Head of caudate nucleus (tissue), 42 donors: ENCODE measurements around the gene SLC24A4.

Experiments used
- DNase-seq, 42 donors: peaks; one replicate each; pipeline versions ENCODE4 v3.0.0 to v3.0.0-alpha.2; 2020 to 2021; ENCODE audit warnings: mixed read lengths in 7 of 42
- intact Hi-C: fragments of 100-400 bp; cut with DNase I; formaldehyde crosslinking; loops from one replicate; pipeline ENCODE4 v1.15.0; 2022

The SLC24A4 gene

GRCh38 chr14:92448786-92449185 is 125.8 kb downstream of the SLC24A4 start:
- intact Hi-C loops = no loop called here
- no peak for DNase-seq

- DNase-seq = peak in 2 of 42 donors; percentile 10 to 40
- intact Hi-C loops = no loop called here
Observed at GRCh38 chr14:92449404-92450181, 126.6 kb downstream of the SLC24A4 start.

GRCh38 chr14:92450351-92451070 is 127.5 kb downstream of the SLC24A4 start:
- peak in 11 of 42 donors; percentile 14 to 55 (median 31) for DNase-seq
- intact Hi-C loops = no loop called here

- intact Hi-C loops = no loop called here
- DNase-seq = no peak
Observed at GRCh38 chr14:92451245-92451644, 128.3 kb downstream of the SLC24A4 start.

- intact Hi-C loops = no loop called here
- DNase-seq = no peak
Observed at GRCh38 chr14:92451755-92452154, 128.8 kb downstream of the SLC24A4 start.

GRCh38 chr14:92452471-92452870 is 129.5 kb downstream of the SLC24A4 start:
- DNase-seq = no peak
- intact Hi-C loops = no loop called here

- intact Hi-C loops = no loop called here
- no peak for DNase-seq
Observed at GRCh38 chr14:92453691-92454090, 130.7 kb downstream of the SLC24A4 start.

- no peak for DNase-seq
- intact Hi-C loops = no loop called here
Observed at GRCh38 chr14:92455231-92455630, 132.3 kb downstream of the SLC24A4 start.

- intact Hi-C loops = no loop called here
- peak in 24 of 42 donors; percentile 19 to 63 (median 40) for DNase-seq
Observed at GRCh38 chr14:92456215-92457015, 133.4 kb downstream of the SLC24A4 start.

- intact Hi-C loops = no loop called here
- DNase-seq = no peak
Observed at GRCh38 chr14:92457016-92457565, 134.1 kb downstream of the SLC24A4 start.

GRCh38 chr14:92458136-92459029 is 135.4 kb downstream of the SLC24A4 start:
- no peak for DNase-seq
- intact Hi-C loops = no loop called here

GRCh38 chr14:92459030-92459949 is 136.3 kb downstream of the SLC24A4 start:
- DNase-seq = no peak
- intact Hi-C loops = no loop called here

GRCh38 chr14:92459950-92460421 is 137.0 kb downstream of the SLC24A4 start:
- intact Hi-C loops = no loop called here
- no peak for DNase-seq

- intact Hi-C loops = no loop called here
- no peak for DNase-seq
Observed at GRCh38 chr14:92460541-92460915, 137.6 kb downstream of the SLC24A4 start.

GRCh38 chr14:92460916-92461579 is 138.1 kb downstream of the SLC24A4 start:
- intact Hi-C loops = no loop called here
- no peak for DNase-seq

GRCh38 chr14:92461891-92462290 is 138.9 kb downstream of the SLC24A4 start:
- intact Hi-C loops = no loop called here
- DNase-seq = peak in 1 of 42 donors; percentile 5

- intact Hi-C loops = no loop called here
- DNase-seq = no peak
Observed at GRCh38 chr14:92462568-92462967, 139.6 kb downstream of the SLC24A4 start.
